Endothelial cell of umbilical vein (primary cell): ENCODE measurements around the gene SMURF2. TPM values are rescaled to one million over a fixed set of nuclear protein-coding genes. Genes with fewer than 3 reads are reported as not detected.

Experiments
- BruUV-seq: library from RNA; stranded (reverse); fragments of 400-500 nt; replicated peaks from 2 replicates; lab custom pipeline; 2021; lab: Mats Ljungman, UMichigan
- CTCF ChIA-PET: fragments of 300-600, 350-600 bp; sonication (Branson Sonifier 250); formaldehyde crosslinking; loops from one replicate; lab custom pipeline; 2021; ENCODE audit warnings: antibody characterized with exemption, inconsistent platforms; lab: Charles Lee
- POLR2A ChIA-PET: fragments of 300-600, 350-600 bp; sonication (Branson Sonifier 250); formaldehyde crosslinking; loops from one replicate; lab custom pipeline; 2021; ENCODE audit warnings: antibody characterized with exemption, inconsistent platforms; lab: Charles Lee
- DNase-seq: peaks from one replicate; pipeline ENCODE4 v3.0.0-alpha.2; 2011; ENCODE audit warnings: low read depth, low spot score
- FAIRE-seq: peaks from 2 replicates; lab custom pipeline; 2011; peaks lifted over from hg19 to GRCh38; lab: Jason Lieb, UNC
- H2AFZ ChIP-seq: 2 replicates; pipeline ENCODE4 v1.6.0; 2012; ENCODE audit warnings: low read depth, low read length, control low read depth, inconsistent platforms
- H3K27ac ChIP-seq: 2 replicates; pipeline ENCODE4 v1.5.1; 2011; ENCODE audit warnings: low read depth, mild to moderate bottlenecking, control low read depth, low read length, moderate library complexity; ENCODE audit not compliant: insufficient read depth
- H3K27me3 ChIP-seq, 2 experiments: 2 replicates each; pipeline versions ENCODE4 v1.6.0 to v1.6.1; 2011; ENCODE audit warnings: low read length in 2 of 2, mixed read lengths in 1 of 2; ENCODE audit not compliant: control insufficient read depth in 2 of 2, insufficient read depth in 2 of 2
- H3K36me3 ChIP-seq, 2 experiments: 2 replicates in 1 of 2; 3 replicates in 1 of 2; pipeline ENCODE4 v1.5.1; 2011; ENCODE audit warnings: low read length in 2 of 2, mild to moderate bottlenecking in 1 of 2, moderate library complexity in 1 of 2; ENCODE audit not compliant: control insufficient read depth in 2 of 2, insufficient read depth in 2 of 2; ENCODE audit errors: extremely low read depth in 1 of 2
- H3K4me1 ChIP-seq: 3 replicates; pipeline ENCODE4 v1.5.1; 2011; ENCODE audit warnings: mild to moderate bottlenecking, low read length; ENCODE audit not compliant: control insufficient read depth, insufficient read depth; ENCODE audit errors: extremely low read depth
- H3K4me2 ChIP-seq: 2 replicates; pipeline ENCODE4 v1.6.1; 2011; ENCODE audit warnings: low read length, control low read depth, mixed read lengths; ENCODE audit not compliant: insufficient read depth
- H3K4me3 ChIP-seq, 3 experiments: fragments of 200-600 bp in 1 of 3; sonication (generic), shearing (Covaris generic) in 1 of 3; replicated peaks in 1 of 3; 2 replicates each; pipeline ENCODE4 v1.5.1; 2011 to 2016; ENCODE audit warnings: control low read depth in 3 of 3, low read length in 3 of 3, mild to moderate bottlenecking in 2 of 3, inconsistent platforms in 1 of 3, low read depth in 1 of 3, moderate library complexity in 1 of 3; ENCODE audit not compliant: insufficient read depth in 1 of 3
- H3K79me2 ChIP-seq: 2 replicates; pipeline ENCODE4 v1.6.0; 2012; ENCODE audit warnings: low read length, inconsistent platforms; ENCODE audit not compliant: control insufficient read depth, insufficient read depth
- H3K9ac ChIP-seq: replicated peaks from 2 replicates; pipeline ENCODE3; 2011; ENCODE audit warnings: low read length, control low read depth; ENCODE audit not compliant: insufficient read depth; ENCODE audit errors: extremely low read depth
- H3K9me1 ChIP-seq: replicated peaks from 3 replicates; pipeline ENCODE4 v1.6.0; 2011; ENCODE audit warnings: mild to moderate bottlenecking, low read length; ENCODE audit not compliant: control insufficient read depth, insufficient read depth; ENCODE audit errors: extremely low read depth
- H3K9me3 ChIP-seq: replicated peaks from 2 replicates; pipeline ENCODE4 v1.5.1; 2012; ENCODE audit warnings: low read length, inconsistent platforms; ENCODE audit not compliant: control insufficient read depth, insufficient read depth
- H4K20me1 ChIP-seq: replicated peaks from 2 replicates; pipeline ENCODE3; 2011; ENCODE audit warnings: mild to moderate bottlenecking, low read length; ENCODE audit not compliant: control insufficient read depth, insufficient read depth; ENCODE audit errors: extremely low read depth
- CTCF ChIP-seq, 2 donors: IDR thresholded peaks; 1 replicate in 1 of 2; 2 replicates in 1 of 2; pipeline ENCODE4 v1.5.1; 2011; ENCODE audit warnings: low read length in 2 of 2, mild to moderate bottlenecking in 2 of 2, moderate library complexity in 2 of 2, control low read depth in 1 of 2, inconsistent platforms in 1 of 2, low read depth in 1 of 2; ENCODE audit not compliant: insufficient read depth in 1 of 2; ENCODE audit errors: extremely low read depth in 1 of 2
- EZH2 ChIP-seq: IDR thresholded peaks from 2 replicates; pipeline ENCODE4 v1.6.1; 2012; ENCODE audit warnings: borderline replicate concordance, low read depth, mild to moderate bottlenecking, moderate library complexity, low read length, inconsistent platforms; ENCODE audit not compliant: severe bottlenecking
- FOS ChIP-seq: IDR thresholded peaks from 2 replicates; pipeline ENCODE4 v1.6.1; 2011; ENCODE audit warnings: mild to moderate bottlenecking, low read length, moderate library complexity, borderline replicate concordance; ENCODE audit not compliant: insufficient read depth
- GATA2 ChIP-seq: IDR thresholded peaks from 2 replicates; pipeline ENCODE4 v1.7.0; 2011; ENCODE audit warnings: low read depth, mild to moderate bottlenecking, moderate library complexity, mixed read lengths, low read length; ENCODE audit not compliant: insufficient read length, insufficient read depth
- JUN ChIP-seq: IDR thresholded peaks from 2 replicates; pipeline ENCODE4 v1.6.1; 2011; ENCODE audit warnings: borderline replicate concordance, low read depth; ENCODE audit not compliant: insufficient read length, insufficient read depth
- MAX ChIP-seq: IDR thresholded peaks from 2 replicates; pipeline ENCODE4 v1.6.1; 2011; ENCODE audit not compliant: insufficient read depth, insufficient read length
- MYC ChIP-seq: IDR thresholded peaks from one replicate; pipeline ENCODE4 v1.6.1; 2011; ENCODE audit warnings: mild to moderate bottlenecking, low read depth, low read length
- POLR2A ChIP-seq: IDR thresholded peaks from 2 replicates; pipeline ENCODE4 v1.6.1; 2012; ENCODE audit warnings: low read depth, mild to moderate bottlenecking, control low read depth, low read length
- POLR2AphosphoS5 ChIP-seq: IDR thresholded peaks from 2 replicates; pipeline ENCODE4 v1.6.1; 2012; ENCODE audit warnings: low read depth, mild to moderate bottlenecking, control low read depth, low read length, moderate library complexity; ENCODE audit not compliant: insufficient read depth
- dilution Hi-C: fragments of 300-500 bp; cut with MboI; formaldehyde crosslinking; loops from one replicate; pipeline ENCODE4 v1.15.0; 2019; ENCODE audit warnings: low sequenced_read_pairs; ENCODE audit not compliant: extremely low pct_ligation_motif_present
- intact Hi-C: fragments of 100-400 bp; cut with micrococcal nuclease; formaldehyde crosslinking; loops from one replicate; pipeline ENCODE4 v1.10.0; 2022
- polyA plus RNA-seq, 4 experiments: library from polyadenylated mRNA; depleted of rRNA in 3 of 4; stranded (reverse) in 3 of 4; unstranded in 1 of 4; fragments of >200 nt; gene quantifications; 2 replicates each; pipeline versions ENCODE4 v1.2.1 to v1.2.3, GENCODE V29; 2011 to 2012; ENCODE audit warnings: missing spikeins in 1 of 4
- total RNA-seq: library from RNA; stranded (reverse); gene quantifications from 2 replicates; pipeline ENCODE4 v1.2.3, GENCODE V29; 2021

SMURF2 gene
- total and polyA plus RNA-seq, 2 donors (not counting 3 experiments of a cell fraction or from before 2014, with no cell fraction given) = 32.9 to 105 TPM

GRCh38 chr17:64648234-64648633, 13.9 kb downstream of the SMURF2 start:
- Histone ChIP-seq H3K79me2 (peaks cover 100% of the 10 kb centered on the region), H3K4me3 (no peak overlapping the region), H3K9me1 (no peaks in the 10 kb centered on the region), H3K27ac (no peak overlapping the region), H3K4me1 (peaks cover 24% of the 10 kb centered on the region), H2AFZ (no peak overlapping the region), H4K20me1 (peaks cover 16% of the 10 kb centered on the region), H3K36me3 (peaks cover 8% of the 10 kb centered on the region in 2 experiments), H3K4me2 (no peak overlapping the region), H3K9me3 (no peaks in the 10 kb centered on the region), H3K27me3 (no peaks in the 10 kb centered on the region), H3K9ac (no peak overlapping the region)
- FAIRE-seq = no peak
- BruUV-seq = no TSS peak
- TF ChIP-seq MAX (no peak), POLR2AphosphoS5 (no peak), MYC (no peak), POLR2A (no peak), EZH2 (no peak), FOS (no peak), JUN (no peak), CTCF (IDR thresholded peaks at IDR 0.05; ENCODE audit: extremely low read depth in 1 of 2, insufficient read depth in 1 of 2, low read depth in 1 of 2, low read length in 2 of 2) (no peak), GATA2 (no peak)
- DNase-seq = no peak
- ChIA-PET POLR2A (interaction anchor here (0.9 kb wide), 1 partner anchor 58 kb away, joined by 3 read pairs; no protein-coding TSS in a partner anchor), CTCF (interaction anchor here (2.1 to 3.1 kb wide), 3 partner anchors 83 to 114 kb away, joined by 7 to 16 read pairs (median 14); no protein-coding TSS in a partner anchor)
- intact Hi-C loops (loop anchor here (2.0 to 5.0 kb wide), 4 partner anchors 36 to 227 kb away; partner anchors contain the start of genes CEP95 and DDX5), dilution Hi-C loops (no loop called here)
